ENCODE data around the gene C22orf23. TPM values are rescaled to one million over a fixed set of nuclear protein-coding genes. Genes with fewer than 3 reads are reported as not detected.

C22orf23 gene
- total and polyA plus RNA-seq, 2 of the 13 experiments (the other 11 are each of a cell fraction or from before 2014, with no cell fraction given): 0.21 to 0.24 TPM

GRCh38 chr22:37896939-37897338 is 56.5 kb downstream of the C22orf23 start (continued):
- TF ChIP-seq ZNF280B (CRISPR knock-in tag; IDR thresholded peaks at IDR 0.05; ENCODE audit: borderline replicate concordance) (no peak), ZNF569 (CRISPR knock-in tag; IDR thresholded peaks at IDR 0.05; ENCODE audit: borderline replicate concordance) (no peak), ZNF17 (CRISPR knock-in tag; IDR thresholded peaks at IDR 0.05) (no peak), ELF4 (CRISPR knock-in tag; IDR thresholded peaks at IDR 0.05; ENCODE audit: borderline replicate concordance) (no peak), BCL6 (CRISPR knock-in tag; IDR thresholded peaks at IDR 0.05) (peak; percentile 100), FOXA3 (CRISPR knock-in tag; IDR thresholded peaks at IDR 0.05) (0 out of 2 replicates have a peak, but pooled peaks have one; percentile 23), ZNF264 (CRISPR knock-in tag; IDR thresholded peaks at IDR 0.05) (0 out of 2 replicates have a peak, but pooled peaks have one; percentile 22), YEATS4 (CRISPR knock-in tag; IDR thresholded peaks at IDR 0.05; ENCODE audit: borderline replicate concordance) (no peak), ZNF24 (IDR thresholded peaks at IDR 0.05) (no peak), NCOA2 (CRISPR knock-in tag; IDR thresholded peaks at IDR 0.05) (0 out of 2 replicates have a peak, but pooled peaks have one; percentile 54), ZMAT3 (CRISPR knock-in tag; conservative IDR thresholded peaks at IDR 0.05) (no peak), KLF12 (CRISPR knock-in tag; IDR thresholded peaks at IDR 0.05; ENCODE audit: borderline replicate concordance) (0 out of 2 replicates have a peak, but pooled peaks have one; percentile 21), THRA (CRISPR knock-in tag; IDR thresholded peaks at IDR 0.05; ENCODE audit: borderline replicate concordance) (peak; percentile 98), MED1 (CRISPR knock-in tag; IDR thresholded peaks at IDR 0.05) (peak; percentile 54; the same call in 1 of the 2 replicates), ZNF224 (CRISPR knock-in tag; IDR thresholded peaks at IDR 0.05) (no peak), ZNF574 (CRISPR knock-in tag; IDR thresholded peaks at IDR 0.05) (peak; percentile 40; the same call in 1 of the 2 replicates), JDP2 (CRISPR knock-in tag; IDR thresholded peaks at IDR 0.05; ENCODE audit: borderline replicate concordance) (no peak), ZNF768 (CRISPR knock-in tag; IDR thresholded peaks at IDR 0.05) (no peak), CEBPB (IDR thresholded peaks at IDR 0.05; ENCODE audit: borderline replicate concordance, low read depth, low read length) (no peak), KDM1A (CRISPR knock-in tag; IDR thresholded peaks at IDR 0.05) (no peak), HNF4A (CRISPR knock-in tag; IDR thresholded peaks at IDR 0.05) (peak; percentile 43), PHF5A (CRISPR knock-in tag; IDR thresholded peaks at IDR 0.05; ENCODE audit: low read depth, unreplicated experiment) (no peak), JARID2 (CRISPR knock-in tag; IDR thresholded peaks at IDR 0.05; ENCODE audit: insufficient replicate concordance) (no peak), RXRB (CRISPR knock-in tag; IDR thresholded peaks at IDR 0.05; ENCODE audit: borderline replicate concordance) (peak; percentile 96), SALL1 (CRISPR knock-in tag; IDR thresholded peaks at IDR 0.05) (peak; percentile 42; the same call in 1 of the 2 replicates), ISX (CRISPR knock-in tag; conservative IDR thresholded peaks at IDR 0.05) (0 out of 2 replicates have a peak, but pooled peaks have one; percentile 27), ZFY (CRISPR knock-in tag; IDR thresholded peaks at IDR 0.05) (peak; percentile 34; the same call in 1 of the 2 replicates), NFIB (CRISPR knock-in tag; IDR thresholded peaks at IDR 0.05; ENCODE audit: borderline replicate concordance) (no peak)

Measured in HepG2 (cell line).